ENCODE measurements around the gene PPIB.
A peak's percentile ranks its signal among the peaks of the same experiment; 100 is the strongest.

Gene PPIB

GRCh38 chr15:64158363-64159134 lies 4.3 kb downstream of the PPIB start:
- no peak for DNase-seq (ENCODE audit: low spot score)

- no peak for DNase-seq (ENCODE audit: low spot score)
These were observed 5.2 kb downstream of the PPIB start for GRCh38 chr15:64157599-64158125.

- no peak for DNase-seq (ENCODE audit: low spot score)
These were observed 6.0 kb downstream of the PPIB start for GRCh38 chr15:64156652-64157331.

GRCh38 chr15:64155802-64156651 lies 6.8 kb downstream of the PPIB start:
- DNase-seq (ENCODE audit: low spot score), result no peak

GRCh38 chr15:64153480-64154367 lies 9.1 kb downstream of the PPIB start:
- DNase-seq (ENCODE audit: low spot score), result peak; percentile 82

- no peak for DNase-seq (ENCODE audit: low spot score)
These were observed 10.1 kb downstream of the PPIB start for GRCh38 chr15:64152507-64153387.

- DNase-seq (ENCODE audit: low spot score), result no peak
These were observed 10.9 kb downstream of the PPIB start, which contains the start of gene SNX22 for GRCh38 chr15:64151727-64152506. Gene SNX22 (plus strand): TSS chr15:64151731. CDS start chr15:64151776, 45 bp downstream.

GRCh38 chr15:64149893-64150578 lies 12.8 kb downstream of the PPIB start:
- no peak for DNase-seq (ENCODE audit: low spot score)

- DNase-seq (ENCODE audit: low spot score), result peak; percentile 41
These were observed 13.4 kb downstream of the PPIB start for GRCh38 chr15:64149424-64149823.

GRCh38 chr15:64148581-64148980 lies 14.2 kb downstream of the PPIB start:
- DNase-seq (ENCODE audit: low spot score), result no peak

- DNase-seq (ENCODE audit: low spot score), result no peak
These were observed 14.7 kb downstream of the PPIB start for GRCh38 chr15:64148168-64148567.

- DNase-seq (ENCODE audit: low spot score), result no peak
These were observed 15.7 kb downstream of the PPIB start for GRCh38 chr15:64146885-64147681.

- no peak for DNase-seq (ENCODE audit: low spot score)
These were observed 16.3 kb downstream of the PPIB start for GRCh38 chr15:64146520-64146884.

GRCh38 chr15:64146041-64146440 lies 16.8 kb downstream of the PPIB start:
- no peak for DNase-seq (ENCODE audit: low spot score)

- DNase-seq (ENCODE audit: low spot score), result no peak
These were observed 18.1 kb downstream of the PPIB start for GRCh38 chr15:64144565-64145281.

GRCh38 chr15:64144192-64144564 lies 18.6 kb downstream of the PPIB start:
- no peak for DNase-seq (ENCODE audit: low spot score)

GRCh38 chr15:64143276-64143675 lies 19.5 kb downstream of the PPIB start:
- no peak for DNase-seq (ENCODE audit: low spot score)
